Liver (tissue), 9 donors: ENCODE results near the gene ANKRD65. TPM values are rescaled to one million over a fixed set of nuclear protein-coding genes. Genes with fewer than 3 reads are reported as not detected.

Experiments
- DNase-seq: peaks from one replicate; pipeline ENCODE4 v3.0.0-alpha.2; 2017; ENCODE audit warnings: low spot score
- H3K27ac ChIP-seq, 2 donors: one replicate each; pipeline ENCODE4 v1.7.0; 2013; ENCODE audit warnings: inconsistent platforms in 2 of 2, low read length in 2 of 2, control low read depth in 1 of 2, low read depth in 1 of 2, mild to moderate bottlenecking in 1 of 2
- H3K27me3 ChIP-seq, 4 donors: one replicate each; pipeline versions ENCODE4 v1.6.1 to v1.7.0; 2013; ENCODE audit warnings: low read length in 3 of 4, inconsistent platforms in 1 of 4, mild to moderate bottlenecking in 1 of 4, moderate library complexity in 1 of 4; ENCODE audit not compliant: control insufficient read depth in 4 of 4, insufficient read depth in 4 of 4
- H3K36me3 ChIP-seq, 4 donors: one replicate each; pipeline versions ENCODE4 v1.6.1 to v1.7.0; 2013; ENCODE audit warnings: low read length in 3 of 4, mild to moderate bottlenecking in 3 of 4, low read depth in 1 of 4, moderate library complexity in 1 of 4; ENCODE audit not compliant: control insufficient read depth in 4 of 4, insufficient read depth in 3 of 4
- H3K4me1 ChIP-seq, 4 donors: one replicate each; pipeline versions ENCODE4 v1.6.1 to v1.7.0; 2013; ENCODE audit warnings: low read length in 3 of 4, mild to moderate bottlenecking in 3 of 4, moderate library complexity in 1 of 4; ENCODE audit not compliant: control insufficient read depth in 4 of 4, insufficient read depth in 4 of 4
- H3K4me3 ChIP-seq, 3 donors: one replicate each; pipeline versions ENCODE4 v1.6.1 to v1.7.0; 2013; ENCODE audit warnings: low read length in 3 of 3, control low read depth in 1 of 3, low read depth in 1 of 3, mild to moderate bottlenecking in 1 of 3
- H3K9ac ChIP-seq, 2 donors: one replicate each; pipeline ENCODE4 v1.7.0; 2013; ENCODE audit warnings: low read length in 2 of 2, mild to moderate bottlenecking in 2 of 2, moderate library complexity in 2 of 2, control low read depth in 1 of 2, low read depth in 1 of 2
- H3K9me3 ChIP-seq, 4 donors: one replicate each; pipeline versions ENCODE4 v1.6.1 to v1.7.0; 2013; ENCODE audit warnings: low read length in 3 of 4; ENCODE audit not compliant: control insufficient read depth in 4 of 4
- ATF3 ChIP-seq: IDR thresholded peaks from 2 replicates; pipeline ENCODE4 v1.6.1; 2016; ENCODE audit warnings: antibody characterized with exemption
- FOXA2 ChIP-seq: IDR thresholded peaks from 2 replicates; pipeline ENCODE4 v1.6.1; 2016; ENCODE audit warnings: antibody characterized with exemption
- GABPA ChIP-seq, 2 donors: IDR thresholded peaks in 1 of 2; conservative IDR thresholded peaks in 1 of 2; 2 replicates each; pipeline ENCODE4 v1.6.1; 2016; ENCODE audit warnings: antibody characterized with exemption in 2 of 2, mild to moderate bottlenecking in 1 of 2, moderate library complexity in 1 of 2
- HNF4A ChIP-seq, 2 donors: conservative IDR thresholded peaks; 2 replicates each; pipeline ENCODE4 v1.6.1; 2016; ENCODE audit warnings: antibody characterized with exemption in 2 of 2, mild to moderate bottlenecking in 2 of 2
- HNF4G ChIP-seq: IDR thresholded peaks from 2 replicates; pipeline ENCODE4 v1.6.1; 2016; ENCODE audit warnings: antibody characterized with exemption
- JUND ChIP-seq, 2 donors: IDR thresholded peaks; 2 replicates each; pipeline ENCODE4 v1.6.1; 2016; ENCODE audit warnings: antibody characterized with exemption in 2 of 2
- MAX ChIP-seq: IDR thresholded peaks from 2 replicates; pipeline ENCODE4 v1.6.1; 2016; ENCODE audit warnings: antibody characterized with exemption
- NR2F2 ChIP-seq: IDR thresholded peaks from 2 replicates; pipeline ENCODE4 v1.6.1; 2016; ENCODE audit warnings: antibody characterized with exemption
- RAD21 ChIP-seq, 2 donors: IDR thresholded peaks; 2 replicates each; pipeline ENCODE4 v1.6.1; 2016; ENCODE audit warnings: antibody characterized with exemption in 2 of 2, mild to moderate bottlenecking in 2 of 2
- REST ChIP-seq: IDR thresholded peaks from 2 replicates; pipeline ENCODE4 v1.6.1; 2016; ENCODE audit warnings: antibody characterized with exemption, mild to moderate bottlenecking
- RXRA ChIP-seq, 2 donors: IDR thresholded peaks; 2 replicates each; pipeline ENCODE4 v1.6.1; 2017 to 2018; ENCODE audit warnings: antibody characterized with exemption in 2 of 2, mild to moderate bottlenecking in 1 of 2
- SP1 ChIP-seq: IDR thresholded peaks from 2 replicates; pipeline ENCODE4 v1.6.1; 2018; ENCODE audit warnings: antibody characterized with exemption, mild to moderate bottlenecking
- TAF1 ChIP-seq: conservative IDR thresholded peaks from 2 replicates; pipeline ENCODE4 v1.6.1; 2016; ENCODE audit warnings: antibody characterized with exemption, mild to moderate bottlenecking
- YY1 ChIP-seq: IDR thresholded peaks from 2 replicates; pipeline ENCODE4 v1.6.1; 2016; ENCODE audit warnings: antibody characterized with exemption, mild to moderate bottlenecking
- ZBTB33 ChIP-seq: IDR thresholded peaks from 2 replicates; pipeline ENCODE4 v1.6.1; 2016; ENCODE audit warnings: antibody characterized with exemption
- WGBS: extraction: QIAGEN DNeasy Blood & Tissue Kit; methylation state at CpG from one replicate; pipeline ENCODE4 v1.1.7; 2013; 5-methylcytosine and 5-hydroxymethylcytosine counted together
- polyA plus RNA-seq, 2 donors: library from polyadenylated mRNA; stranded (reverse) in 1 of 2; unstranded in 1 of 2; fragments of 200-250 nt in 1 of 2; fragments of >200 nt in 1 of 2; fragmentation: Nextera tagmentation in 1 of 2; extraction: Ambion mirVana in 1 of 2; gene quantifications; one replicate each; pipeline versions ENCODE4 v1.2.1 to v1.2.3, GENCODE V29; 2013 to 2015
- total RNA-seq, 2 donors: library from RNA; depleted of rRNA; stranded (reverse); fragments of >200 nt; gene quantifications; one replicate each; pipeline ENCODE4 v1.2.3, GENCODE V29; 2014
- donor health status: healthy.
- donor health status: healthy.
- donor health status: healthy.
- donor health status: healthy.
- donor health status: healthy.

The ANKRD65 gene
- total and polyA plus RNA-seq, 4 donors, result 0.14 to 0.31 (median 0.23) TPM

- Histone ChIP-seq H3K27ac (peak overlapping the region; percentile 70 to 90), H3K9me3 (no peaks in the 10 kb centered on the region), H3K4me1 (peaks cover 5 to 40% (median 30%) of the 10 kb centered on the region in 4 donors), H3K4me3 (peak overlapping the region; percentile 96 to 98 (median 98)), H3K27me3 (no peaks in the 10 kb centered on the region), H3K9ac (peak overlapping the region; percentile 1 to 99), H3K36me3 (peaks cover 0 to 14% (median 8%) of the 10 kb centered on the region in 4 donors)
- TF ChIP-seq RAD21 (IDR thresholded peaks at IDR 0.05) (no peak), HNF4G (no peak)
- WGBS, result 10% methylated on average over 41 of the region's 41 CpGs
- no peak for DNase-seq
Measured at GRCh38 chr1:1407636-1408318, 13.3 kb downstream of the ANKRD65 start.

- H3K9ac ChIP-seq, result peak within 1 kb of the TSS; percentile 47 to 99
- peak within 1 kb of the TSS; percentile 96 to 98 (median 98) for H3K4me3 ChIP-seq
- TF ChIP-seq RAD21 (IDR thresholded peaks at IDR 0.05) (peak; percentile 40 to 65), MAX (peak; percentile 84), TAF1 (no peak), HNF4G (peak; percentile 79), NR2F2 (peak; percentile 95), ZBTB33 (peak; percentile 26), HNF4A (conservative IDR thresholded peaks at IDR 0.05) (peak; percentile 86 to 92), SP1 (peak; percentile 47), JUND (IDR thresholded peaks at IDR 0.05) (no peak), RXRA (IDR thresholded peaks at IDR 0.05) (peak; percentile 45 to 71), REST (peak; percentile 39), GABPA (IDR thresholded peaks at IDR 0.05 in 1 of 2, conservative IDR thresholded peaks at IDR 0.05 in 1 of 2) (peak; percentile 91 to 99), FOXA2 (no peak), ATF3 (no peak), YY1 (peak; percentile 99)
- peaks cover 0 to 15% (median 9%) of the 10 kb centered on the region in 4 donors for H3K36me3 ChIP-seq
- no peaks in the 10 kb centered on the region for H3K27me3 ChIP-seq
- DNase-seq, result peak; percentile 93
- peak within 1 kb of the TSS; percentile 70 to 90 for H3K27ac ChIP-seq
- peaks cover 5 to 47% (median 35%) of the 10 kb centered on the region in 4 donors for H3K4me1 ChIP-seq
- under 1% methylated on average over 98 of the region's 98 CpGs for whole genome bisulfite sequencing
- no peaks in the 10 kb centered on the region for H3K9me3 ChIP-seq
Measured at GRCh38 chr1:1406821-1407635, 14.0 kb downstream of the ANKRD65 start, which contains the start of gene MRPL20. TSS of gene MRPL20 (minus strand) at chr1:1407293. CDS start at chr1:1407217, 76 bp downstream.
